ENCODE measurements around the gene MLH1.

The MLH1 gene

GRCh38 chr3:37097776-37098175 is 104.5 kb downstream of the MLH1 start:
- DNase-seq = no peak

GRCh38 chr3:37098884-37099283 is 105.6 kb downstream of the MLH1 start:
- DNase-seq = no peak

- DNase-seq = no peak
Observed at GRCh38 chr3:37099469-37099868, 106.2 kb downstream of the MLH1 start.

DNA sequence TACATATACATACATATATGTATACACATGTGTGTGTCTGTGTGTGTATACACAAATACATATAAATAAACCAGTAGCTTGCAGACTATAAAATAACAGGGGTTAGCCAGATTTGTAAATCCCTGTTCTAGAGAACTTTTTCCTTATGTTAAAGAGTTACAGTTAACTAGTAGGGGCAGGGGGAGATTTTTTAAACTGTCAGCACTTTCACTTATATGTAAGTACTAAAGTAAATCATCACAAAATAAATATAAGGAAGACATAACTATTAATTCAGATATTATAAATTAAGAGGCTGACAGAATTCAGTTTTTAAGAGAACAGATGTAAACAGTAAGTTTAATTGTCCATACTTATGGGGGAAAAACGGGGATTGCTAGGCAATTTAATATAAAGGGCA is 107.1 kb downstream of the MLH1 start:
- DNase-seq = no peak

All from amniotic stem cell (primary cell).